Gastroesophageal sphincter (tissue), 3 donors: ENCODE measurements around the gene MYCT1.

ENCODE experiments used
- EP300 ChIP-seq: sonication (generic); formaldehyde crosslinking; IDR thresholded peaks from one replicate; pipeline ENCODE4 v1.6.1; 2017; ENCODE audit warnings: antibody characterized with exemption, mild to moderate bottlenecking
- POLR2A ChIP-seq, 2 donors: fragments of 450-650 bp; IDR thresholded peaks; one replicate each; pipeline ENCODE4 v1.6.1; 2017; ENCODE audit warnings: antibody characterized with exemption in 2 of 2, mild to moderate bottlenecking in 2 of 2, moderate library complexity in 1 of 2
- TF ChIP-seq, protein P1 (sequence below), 4 experiments: fragments of 200-600 bp in 2 of 4; fragments of 450-650 bp in 2 of 4; sonication (generic) in 1 of 4; IDR thresholded peaks; one replicate each; pipeline ENCODE4 v1.5.1; 2017 to 2019; ENCODE audit warnings: antibody characterized with exemption in 4 of 4, mild to moderate bottlenecking in 2 of 4, moderate library complexity in 2 of 4

GRCh38 chr6:152701863-152702401 lies 4.2 kb downstream of the MYCT1 start:
- no peak for TF ChIP-seq POLR2A (IDR thresholded peaks at IDR 0.05)
- TF ChIP-seq, protein P1, sequence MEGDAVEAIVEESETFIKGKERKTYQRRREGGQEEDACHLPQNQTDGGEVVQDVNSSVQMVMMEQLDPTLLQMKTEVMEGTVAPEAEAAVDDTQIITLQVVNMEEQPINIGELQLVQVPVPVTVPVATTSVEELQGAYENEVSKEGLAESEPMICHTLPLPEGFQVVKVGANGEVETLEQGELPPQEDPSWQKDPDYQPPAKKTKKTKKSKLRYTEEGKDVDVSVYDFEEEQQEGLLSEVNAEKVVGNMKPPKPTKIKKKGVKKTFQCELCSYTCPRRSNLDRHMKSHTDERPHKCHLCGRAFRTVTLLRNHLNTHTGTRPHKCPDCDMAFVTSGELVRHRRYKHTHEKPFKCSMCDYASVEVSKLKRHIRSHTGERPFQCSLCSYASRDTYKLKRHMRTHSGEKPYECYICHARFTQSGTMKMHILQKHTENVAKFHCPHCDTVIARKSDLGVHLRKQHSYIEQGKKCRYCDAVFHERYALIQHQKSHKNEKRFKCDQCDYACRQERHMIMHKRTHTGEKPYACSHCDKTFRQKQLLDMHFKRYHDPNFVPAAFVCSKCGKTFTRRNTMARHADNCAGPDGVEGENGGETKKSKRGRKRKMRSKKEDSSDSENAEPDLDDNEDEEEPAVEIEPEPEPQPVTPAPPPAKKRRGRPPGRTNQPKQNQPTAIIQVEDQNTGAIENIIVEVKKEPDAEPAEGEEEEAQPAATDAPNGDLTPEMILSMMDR (IDR thresholded peaks at IDR 0.05): no peak
- TF ChIP-seq EP300: no peak
